ENCODE results near the gene P2RX3.
"Not testable (repeated sequence)": the region's sequence is repeated elsewhere in the genome, so short reads cannot be mapped to it uniquely, and the experiment has no call there.

Gene P2RX3

DNA sequence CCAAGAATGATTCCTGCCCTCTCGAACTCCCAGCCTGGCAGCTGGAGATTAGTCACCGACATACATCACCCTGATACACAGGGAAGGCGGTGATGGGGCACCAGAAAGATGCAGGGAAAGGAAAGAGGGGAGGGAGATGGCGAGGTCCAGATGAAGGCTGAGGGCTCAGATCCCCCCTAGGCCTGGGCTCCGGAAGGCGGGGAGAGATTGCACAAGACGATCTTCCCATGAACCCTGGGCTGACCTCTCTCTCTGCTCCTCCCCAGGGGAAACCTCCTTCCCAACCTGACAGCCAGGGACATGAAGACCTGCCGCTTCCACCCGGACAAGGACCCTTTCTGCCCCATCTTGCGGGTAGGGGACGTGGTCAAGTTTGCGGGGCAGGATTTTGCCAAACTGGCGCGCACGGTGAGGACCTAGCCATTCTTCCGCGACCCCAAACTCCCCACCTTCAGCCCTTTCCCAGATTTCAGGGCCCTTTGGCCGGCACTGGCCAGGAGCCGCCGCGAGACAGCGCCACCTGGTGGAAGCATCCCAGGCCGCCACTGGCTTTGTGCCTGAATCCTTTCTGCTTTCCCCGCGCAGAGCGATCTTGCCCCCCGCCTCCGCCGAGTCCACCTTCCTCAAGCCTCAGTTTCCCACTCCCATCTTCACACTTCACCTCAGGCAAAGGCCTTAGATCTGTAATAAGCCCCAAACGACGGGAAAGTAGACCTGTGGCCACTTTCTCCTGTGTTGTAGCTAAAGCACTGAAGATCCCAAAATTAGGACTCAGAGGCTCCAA lies 11.5 kb downstream of the P2RX3 start:
- no peak for DNase-seq (ENCODE audit: low spot score)

DNA sequence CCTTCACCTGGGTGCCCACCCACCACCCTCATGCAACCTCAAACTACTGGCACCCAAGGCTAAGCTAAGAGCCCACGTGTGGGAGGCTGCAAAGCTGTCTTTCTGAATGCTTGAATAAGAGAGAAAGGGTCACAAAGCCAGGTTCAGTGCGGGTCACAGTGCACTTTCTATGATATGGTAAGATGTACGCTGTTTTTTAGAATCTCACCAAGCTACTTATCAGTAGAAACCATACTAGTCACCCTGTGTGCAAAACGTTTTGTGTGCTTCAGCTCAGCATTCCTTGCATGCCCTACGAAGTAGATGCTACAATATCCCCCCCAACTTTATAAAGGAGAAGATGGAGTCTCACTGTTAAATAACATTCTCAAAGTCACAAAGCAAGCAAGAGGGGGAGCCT lies 14.9 kb downstream of the P2RX3 start:
- no peak for DNase-seq (ENCODE audit: low spot score)

DNA sequence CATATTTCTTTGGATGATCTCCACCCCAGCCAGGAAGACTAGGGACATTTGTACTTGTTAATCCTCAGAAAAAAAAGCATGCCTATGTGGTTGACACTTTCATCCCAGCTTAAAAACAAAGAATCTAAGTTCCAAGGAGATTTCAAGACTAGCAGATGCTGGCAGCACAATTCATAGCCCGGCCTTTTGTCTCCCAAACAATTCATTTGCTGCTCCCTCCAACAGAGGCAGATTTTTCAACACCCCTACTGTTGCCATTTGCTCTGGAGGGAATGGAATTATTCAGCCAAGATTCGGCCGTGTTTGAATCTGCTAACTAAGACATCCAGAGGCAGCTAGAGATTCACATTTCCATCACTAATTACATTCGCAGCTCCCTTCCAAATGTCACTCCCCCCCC lies 15.3 kb downstream of the P2RX3 start:
- DNase-seq (ENCODE audit: low spot score), result no peak

DNA sequence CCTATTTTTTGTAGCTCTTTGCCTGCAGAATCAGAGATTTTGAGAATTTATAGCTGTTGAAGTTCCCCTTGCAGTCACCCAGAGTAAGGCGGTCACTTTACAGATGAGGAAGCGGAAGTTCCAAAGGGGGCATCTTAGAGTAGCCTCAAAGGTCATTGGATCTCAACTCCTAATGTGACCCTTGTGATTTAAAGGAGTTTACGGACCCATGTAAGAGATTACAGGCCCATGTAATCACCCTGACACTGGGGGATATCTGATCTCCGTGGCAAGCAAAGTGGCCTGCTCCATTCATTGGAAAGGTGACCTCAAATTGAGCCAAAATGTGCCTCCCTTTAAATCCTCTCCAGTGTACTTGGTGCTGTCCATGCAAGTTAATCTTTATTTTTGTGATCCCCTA lies 15.7 kb downstream of the P2RX3 start:
- DNase-seq (ENCODE audit: low spot score), result no peak

DNA sequence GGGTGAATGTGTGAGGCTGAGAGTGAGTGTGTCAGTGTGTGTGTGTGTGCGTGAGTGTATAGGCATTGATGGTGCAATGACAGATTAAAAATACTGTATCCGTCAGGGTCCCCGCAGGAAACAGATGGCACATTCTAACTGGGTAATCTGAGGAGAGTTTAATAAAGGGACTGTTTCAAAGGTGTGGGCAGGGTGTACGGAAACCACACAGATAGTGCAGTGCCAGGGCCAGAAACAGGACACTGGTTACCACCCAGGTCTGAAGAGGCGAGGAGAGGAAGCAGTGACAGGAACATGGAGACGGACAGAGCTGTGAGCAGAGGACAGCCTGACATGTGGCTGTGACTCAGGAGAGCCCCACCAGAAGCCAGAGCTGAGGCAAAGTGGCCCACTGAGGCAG lies 16.5 kb downstream of the P2RX3 start:
- no peak for DNase-seq (ENCODE audit: low spot score)

DNA sequence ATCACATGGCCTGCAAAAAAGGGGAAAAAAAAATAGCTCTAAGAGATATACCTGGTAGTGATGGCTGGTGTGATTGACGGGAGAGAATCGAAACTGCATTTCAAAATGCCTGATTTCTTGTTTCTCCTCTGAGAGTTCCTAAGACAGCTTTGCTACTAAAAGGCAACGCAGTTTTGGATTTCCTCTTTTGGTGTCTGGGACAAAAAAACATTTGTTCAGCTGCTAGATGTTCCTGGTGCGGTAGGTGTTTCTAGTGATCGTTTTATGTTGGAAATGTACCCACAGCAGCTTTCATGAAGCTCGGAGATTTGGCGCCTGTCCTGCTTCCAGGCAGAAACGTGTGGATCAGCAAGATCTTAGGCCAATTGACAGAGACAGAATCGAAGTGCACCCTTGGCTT lies 18.1 kb downstream of the P2RX3 start:
- no peak for DNase-seq (ENCODE audit: low spot score)

DNA sequence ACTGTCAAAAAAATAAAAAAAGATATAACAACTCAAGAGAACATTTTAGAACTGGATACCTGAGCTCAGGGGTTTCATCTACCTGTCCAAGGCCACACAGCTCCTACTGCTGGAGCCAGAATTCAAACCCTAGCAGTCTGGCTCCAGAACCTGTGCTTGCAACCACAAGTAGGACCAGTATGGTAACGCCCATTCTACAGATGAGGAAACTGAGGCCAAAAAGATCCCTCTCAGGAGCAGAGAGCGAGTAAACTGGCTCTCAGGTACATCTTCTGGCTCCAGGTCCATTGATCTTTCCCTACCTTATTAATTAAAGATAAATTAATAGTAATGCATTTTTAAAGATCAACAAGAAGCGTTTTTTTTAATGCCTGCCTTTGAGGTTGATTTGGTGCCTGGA lies 19.2 kb downstream of the P2RX3 start:
- no peak for DNase-seq (ENCODE audit: low spot score)

DNA sequence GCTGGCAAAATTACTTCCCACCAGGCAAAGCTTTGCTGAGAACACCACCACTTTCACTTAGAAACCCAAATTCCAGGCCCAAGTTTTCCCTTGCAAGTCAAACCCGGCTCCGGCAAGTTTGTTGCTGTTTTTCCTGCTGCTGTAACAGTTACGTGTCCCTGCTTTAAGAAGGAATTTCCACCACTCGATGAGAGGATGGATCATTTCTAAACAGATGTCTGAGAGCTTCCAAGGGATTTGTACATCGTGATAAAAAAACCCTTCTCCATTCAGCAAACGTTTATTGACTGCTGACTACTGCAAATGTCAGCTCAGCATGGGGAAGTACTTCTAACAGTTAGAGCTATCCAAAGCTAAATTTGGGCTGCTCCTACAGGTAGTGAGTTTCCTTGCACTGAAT lies 19.7 kb downstream of the P2RX3 start:
- no peak for DNase-seq (ENCODE audit: low spot score)

DNA sequence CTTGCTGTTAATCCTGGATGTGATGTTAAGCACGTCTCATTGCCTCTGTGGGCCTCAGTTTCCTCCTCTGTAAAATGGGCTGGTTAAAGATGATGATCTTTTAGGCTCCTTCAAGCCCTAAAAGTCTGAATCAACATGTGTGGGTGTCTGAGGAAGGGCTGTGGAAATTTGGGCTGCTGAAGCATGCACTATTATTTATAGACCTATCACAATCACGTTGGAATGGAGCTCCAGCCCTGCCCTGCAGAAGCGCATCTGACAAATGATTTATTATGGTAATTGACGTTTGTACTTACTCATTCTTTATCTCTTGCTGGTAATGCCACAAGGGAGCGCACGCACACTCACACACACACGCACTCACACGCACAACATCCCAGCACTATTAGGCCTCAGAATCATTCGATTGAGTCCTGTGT lies 20.4 kb downstream of the P2RX3 start:
- no peak for DNase-seq (ENCODE audit: low spot score)

DNA sequence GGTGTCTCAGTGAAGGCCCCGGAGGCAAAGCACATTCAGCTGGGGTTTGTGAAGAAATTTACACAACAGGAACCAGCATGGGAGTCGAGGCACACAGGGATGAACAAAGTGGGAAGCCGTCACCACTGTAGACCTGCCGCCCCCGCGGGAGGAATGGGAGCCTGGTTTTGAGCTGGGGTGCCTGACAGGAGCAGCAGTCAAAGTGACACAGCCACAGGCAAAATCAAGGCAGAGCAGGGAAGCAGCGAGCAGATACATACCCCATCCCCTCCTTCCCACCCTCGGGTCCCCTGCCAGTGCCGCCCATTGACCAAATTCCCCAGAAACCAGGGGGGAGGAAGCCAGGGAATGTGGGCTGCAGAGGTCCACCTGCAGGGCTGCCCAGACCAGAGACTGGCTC lies 20.8 kb downstream of the P2RX3 start:
- DNase-seq (ENCODE audit: low spot score), result no peak

DNA sequence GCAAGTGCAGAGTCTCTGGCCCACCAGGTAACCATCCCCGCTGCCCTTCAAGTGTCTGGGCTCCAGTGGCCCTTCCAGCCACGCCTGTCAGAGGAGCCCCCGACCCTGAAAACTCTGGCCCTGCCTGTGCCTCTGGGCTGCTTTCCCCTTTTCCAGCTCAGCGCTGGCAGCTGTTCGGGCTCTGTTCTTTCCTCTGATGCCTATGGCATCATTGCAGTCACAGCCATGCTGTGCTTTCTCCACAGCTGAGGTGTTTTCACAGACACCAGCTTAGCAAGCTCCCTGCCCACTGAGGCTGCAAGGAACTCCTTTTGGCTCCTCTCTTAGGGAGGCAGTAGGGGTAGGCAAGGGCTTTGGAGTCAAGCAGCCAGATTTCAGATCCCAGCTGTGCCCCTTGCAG lies 21.2 kb downstream of the P2RX3 start:
- DNase-seq (ENCODE audit: low spot score), result no peak

DNA sequence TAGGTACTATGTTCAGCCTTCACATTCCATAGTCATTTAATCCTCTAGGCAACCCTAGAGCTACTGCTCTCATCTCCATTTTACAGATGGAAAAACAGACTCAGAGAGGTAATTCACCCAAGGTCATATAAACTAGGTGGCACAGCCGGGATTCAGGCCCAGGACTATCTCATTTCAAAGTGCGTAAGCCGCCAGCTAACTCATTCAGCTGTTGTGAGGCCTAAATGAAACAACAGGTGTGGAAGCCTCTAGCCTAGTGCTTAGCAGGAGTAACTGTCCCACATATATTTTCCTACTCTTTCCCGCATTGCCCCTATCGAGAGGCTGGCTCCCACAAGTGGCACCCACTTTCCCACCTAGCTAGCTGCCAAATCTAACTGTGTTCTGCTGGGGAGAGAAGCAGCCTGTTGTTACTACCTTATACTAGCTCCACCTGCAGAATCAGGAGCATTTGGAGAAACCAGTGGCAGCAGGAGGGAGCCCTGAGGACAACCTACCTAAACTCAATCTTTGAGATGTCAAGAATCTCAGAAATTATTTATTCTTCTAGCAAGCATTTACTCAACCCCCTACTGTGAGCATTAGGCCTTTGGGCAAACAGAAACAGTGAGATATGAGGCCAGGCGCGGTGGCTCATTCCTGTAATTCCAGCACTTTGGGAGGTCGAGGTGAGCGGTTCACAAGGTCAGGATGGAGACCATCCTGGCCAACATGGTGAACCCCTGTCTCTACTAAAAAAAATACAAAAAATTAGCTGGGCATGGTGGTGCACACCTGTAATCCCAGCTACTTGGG lies 21.9 kb downstream of the P2RX3 start:
- no peak for DNase-seq (ENCODE audit: low spot score)

DNA sequence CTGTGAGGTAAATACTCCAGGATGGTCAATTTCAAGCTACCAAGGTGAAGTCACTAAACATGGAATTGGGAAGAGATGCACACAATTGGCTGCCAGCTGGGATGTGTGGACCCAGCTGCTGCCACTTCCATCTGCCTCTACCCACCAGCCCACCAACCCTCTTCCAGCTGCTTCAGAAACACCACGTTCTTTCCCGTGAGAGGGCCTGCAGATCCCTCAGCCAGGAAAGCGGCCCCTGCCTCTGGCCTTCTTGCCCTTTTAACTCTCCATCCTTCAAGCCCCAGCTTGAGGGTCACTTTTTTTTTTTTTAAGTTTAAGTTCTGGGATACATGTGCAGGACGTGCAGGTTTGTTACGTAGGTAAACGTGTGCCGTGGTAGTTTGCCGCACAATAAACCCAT lies 22.8 kb downstream of the P2RX3 start:
- no peak for DNase-seq (ENCODE audit: low spot score)

DNA sequence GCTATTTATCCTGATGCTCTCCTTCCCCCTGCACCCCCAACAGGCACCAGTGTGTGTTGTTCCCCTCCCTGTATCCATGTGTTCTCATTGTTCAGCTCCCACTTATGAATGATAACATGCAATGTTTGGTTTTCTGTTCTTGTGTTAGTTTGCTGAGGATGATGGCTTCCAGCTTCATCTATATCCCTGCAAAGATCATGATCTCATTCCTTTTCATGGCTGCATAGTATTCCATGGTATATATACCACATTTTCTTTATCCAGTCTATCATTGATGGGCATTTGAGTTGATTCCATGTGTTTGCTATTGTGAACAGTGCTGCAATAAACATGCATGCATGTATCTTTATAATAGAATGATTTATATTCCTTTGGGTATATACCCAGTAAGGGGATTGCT lies 23.3 kb downstream of the P2RX3 start:
- not testable (repeated sequence) for DNase-seq (ENCODE audit: low spot score)

DNA sequence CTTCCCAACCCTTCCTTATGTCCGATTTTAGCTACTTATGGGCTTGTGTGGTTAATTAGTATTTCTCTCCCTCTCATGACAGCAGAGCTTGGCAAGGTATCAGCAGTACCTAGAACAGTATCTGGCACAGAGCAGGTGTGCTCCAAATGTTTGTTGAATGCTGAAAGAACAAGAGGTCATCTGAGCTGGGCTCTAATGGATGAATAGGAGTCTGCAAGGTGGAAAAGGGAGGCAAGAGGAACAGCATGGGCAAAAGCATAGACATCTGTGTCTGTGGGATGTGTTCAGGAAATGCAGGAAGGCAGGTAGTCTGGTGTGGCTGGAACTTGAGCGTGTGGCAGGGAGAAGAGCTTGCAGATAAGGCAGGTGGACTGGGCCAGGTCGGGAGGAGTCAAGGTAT lies 23.8 kb downstream of the P2RX3 start:
- DNase-seq (ENCODE audit: low spot score), result no peak

DNA sequence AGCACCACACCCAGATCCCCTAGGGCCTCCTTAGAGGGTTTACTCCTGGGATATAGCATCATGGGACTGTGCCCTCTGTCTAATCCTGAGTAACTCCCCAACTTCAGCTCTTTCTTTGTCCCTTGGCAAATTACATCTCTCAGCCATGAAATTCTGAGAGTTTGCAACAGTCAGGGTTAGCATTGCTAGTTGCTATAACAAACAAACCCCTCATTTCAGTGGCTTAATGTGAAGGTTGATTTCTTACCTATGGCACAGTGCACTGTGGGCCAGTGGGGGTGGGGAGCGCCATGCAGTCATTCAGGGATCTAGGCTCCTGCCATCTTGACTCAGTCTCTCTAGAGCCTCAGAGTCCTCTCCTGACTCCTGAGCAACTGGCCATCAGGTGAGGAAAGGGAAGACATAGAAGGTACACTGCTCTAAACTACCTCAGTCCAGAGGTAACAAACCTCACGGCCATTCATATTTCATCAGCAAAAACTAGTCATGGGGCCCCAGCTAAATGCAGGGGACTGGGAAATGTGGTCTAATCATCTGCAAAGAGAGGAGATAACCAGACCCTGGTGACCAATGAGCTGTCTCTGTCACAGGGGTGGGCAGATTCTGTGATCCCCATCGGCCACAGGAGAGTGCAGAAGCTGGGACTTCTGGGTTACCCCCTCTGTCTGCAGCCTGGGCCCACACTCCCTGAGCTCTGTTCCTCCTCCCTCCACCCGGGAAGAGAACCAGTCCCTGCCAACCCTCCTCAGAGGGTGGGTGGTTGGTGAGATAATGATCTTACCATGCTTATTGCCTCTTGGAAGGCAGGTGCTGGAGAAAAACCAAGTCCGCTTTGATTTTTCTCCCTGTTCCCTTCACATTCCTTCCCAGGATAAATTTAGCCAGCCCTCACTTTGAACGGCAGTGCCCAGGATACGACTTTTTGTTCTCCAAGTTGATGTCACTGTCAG lies 25.3 kb downstream of the P2RX3 start:
- DNase-seq (ENCODE audit: low spot score), result no peak

DNA sequence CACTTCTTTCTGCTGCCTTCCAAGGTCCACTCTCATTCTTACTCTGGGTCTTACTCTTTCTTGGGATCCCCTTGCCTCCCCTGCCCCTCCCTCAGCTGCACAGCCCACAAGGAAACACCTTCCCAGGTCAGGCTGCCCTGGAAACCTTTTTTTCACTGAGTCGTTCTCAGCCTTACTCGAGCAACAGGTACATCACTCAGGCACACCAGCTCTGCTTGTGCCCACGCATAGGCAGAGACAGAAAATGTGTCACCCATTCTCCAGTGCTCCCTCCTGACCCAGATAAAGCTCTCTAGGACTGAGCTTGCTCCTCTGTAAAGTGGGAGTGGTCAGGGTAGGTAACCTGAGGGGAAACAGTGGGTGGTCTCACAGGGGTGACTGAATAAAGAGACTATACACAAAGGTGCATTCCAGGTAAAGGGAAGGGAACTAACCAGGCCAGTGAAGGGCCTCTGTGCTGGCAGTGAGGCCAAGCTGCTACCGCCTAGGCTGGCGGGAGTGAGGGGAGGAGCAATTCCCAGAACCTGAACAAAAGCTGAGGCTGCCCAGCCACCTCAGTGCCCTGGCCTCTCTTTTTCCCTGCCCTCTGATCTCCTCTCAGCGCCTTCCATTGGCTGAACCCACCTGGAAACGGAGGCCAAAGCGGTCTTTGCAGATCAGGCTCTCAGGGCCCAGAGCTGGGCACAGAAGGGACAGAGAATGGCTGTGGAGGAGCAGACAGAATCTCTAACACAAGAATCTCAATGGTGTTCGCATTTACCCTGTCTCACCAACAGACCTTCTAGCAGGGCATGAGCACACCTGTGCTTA lies 26.9 kb downstream of the P2RX3 start:
- no peak for DNase-seq (ENCODE audit: low spot score)

DNA sequence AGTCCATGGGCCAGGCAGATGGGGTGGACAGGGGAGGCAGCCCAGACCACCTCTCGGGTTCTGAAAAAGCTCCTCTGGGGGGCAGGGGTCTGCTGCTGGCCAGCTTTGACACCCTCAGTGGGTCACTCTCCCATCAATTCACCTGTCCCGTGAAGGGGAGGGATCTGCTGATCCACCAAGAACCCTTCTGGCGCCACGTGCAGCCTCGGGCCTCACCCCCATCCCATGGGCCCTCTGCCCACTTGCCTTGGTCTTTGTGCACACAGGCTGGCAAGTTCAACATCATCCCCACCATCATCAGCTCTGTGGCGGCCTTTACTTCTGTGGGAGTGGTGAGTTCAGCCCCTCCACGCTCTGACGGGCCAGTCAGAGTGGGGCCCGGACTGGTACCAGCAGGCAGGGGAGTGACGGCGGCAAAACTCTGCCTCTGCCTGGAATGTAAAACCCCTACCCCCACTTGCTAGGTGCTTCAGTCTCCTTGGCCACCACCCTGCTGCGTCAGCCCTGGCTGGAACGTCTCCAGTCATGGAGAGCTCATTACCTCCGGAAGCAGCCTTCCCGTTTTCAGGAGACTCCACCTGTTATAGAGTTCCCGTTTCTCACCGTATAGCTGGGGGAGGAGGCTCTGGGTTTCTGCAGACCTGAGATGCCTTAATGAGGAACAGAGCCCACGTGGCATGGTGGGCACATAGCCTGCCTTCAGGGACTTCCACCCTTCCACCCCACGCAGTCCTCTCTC lies 30.1 kb downstream of the P2RX3 start:
- DNase-seq (ENCODE audit: low spot score), result no peak

DNA sequence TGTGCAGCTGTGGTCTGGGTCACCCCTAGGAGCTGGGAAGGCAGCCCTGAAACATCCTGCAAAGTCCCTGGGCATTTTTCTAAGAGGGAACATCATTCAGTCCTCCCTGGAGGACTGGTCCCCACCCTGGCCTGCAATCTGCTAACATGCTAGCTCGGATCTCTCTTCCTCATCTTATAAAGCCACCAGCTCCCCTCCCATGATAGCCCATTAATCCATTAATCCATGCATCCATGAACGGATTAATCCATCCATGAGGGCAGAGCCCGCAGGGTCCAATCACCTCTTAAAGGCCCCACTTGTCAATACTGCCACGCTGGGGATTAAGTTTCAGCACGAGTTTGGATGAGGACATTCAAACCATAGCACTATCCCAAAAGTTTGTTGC lies 30.7 kb downstream of the P2RX3 start:
- no peak for DNase-seq (ENCODE audit: low spot score)

DNA sequence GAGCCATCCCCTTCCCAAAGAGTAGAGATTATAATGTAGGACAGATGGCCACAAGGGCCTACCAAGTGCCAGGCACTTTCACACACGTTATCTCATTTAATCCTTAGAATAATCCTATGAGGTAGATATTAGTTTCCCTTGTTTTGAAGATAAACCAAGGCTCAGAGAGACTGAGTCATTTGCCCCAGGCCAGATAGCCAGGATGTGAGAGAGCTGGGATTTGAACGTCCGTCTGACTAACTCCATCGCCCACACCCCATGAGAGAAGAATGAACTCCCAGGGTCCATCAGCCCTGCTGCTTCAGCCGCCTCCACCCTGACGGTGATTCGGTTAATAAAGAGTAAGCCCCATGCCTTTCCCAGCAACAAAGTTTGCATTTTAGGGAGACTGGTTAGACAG lies 32.1 kb downstream of the P2RX3 start:
- DNase-seq (ENCODE audit: low spot score), result no peak

DNA sequence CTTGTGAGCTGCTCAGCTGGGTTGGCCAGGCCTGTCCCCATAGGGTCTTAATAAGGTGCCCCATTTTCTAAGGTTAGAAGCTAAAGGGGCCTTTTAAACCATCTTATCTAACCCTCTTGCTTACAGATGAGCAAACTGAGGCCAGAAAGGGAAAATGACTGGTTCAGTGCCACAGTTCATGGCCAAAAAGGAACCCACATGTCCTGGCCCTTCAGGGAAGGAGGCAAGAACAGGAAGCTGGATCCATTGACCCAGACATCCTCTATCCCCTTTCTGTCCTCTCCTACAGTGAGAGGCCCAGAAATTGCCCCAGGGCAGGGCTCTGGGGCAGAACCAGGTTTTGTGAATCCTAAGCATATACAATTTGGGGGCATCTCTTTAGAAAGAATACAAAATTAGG lies 32.8 kb downstream of the P2RX3 start:
- no peak for DNase-seq (ENCODE audit: low spot score)
